Measurements from ENCODE around the gene SPEG.

DNA sequence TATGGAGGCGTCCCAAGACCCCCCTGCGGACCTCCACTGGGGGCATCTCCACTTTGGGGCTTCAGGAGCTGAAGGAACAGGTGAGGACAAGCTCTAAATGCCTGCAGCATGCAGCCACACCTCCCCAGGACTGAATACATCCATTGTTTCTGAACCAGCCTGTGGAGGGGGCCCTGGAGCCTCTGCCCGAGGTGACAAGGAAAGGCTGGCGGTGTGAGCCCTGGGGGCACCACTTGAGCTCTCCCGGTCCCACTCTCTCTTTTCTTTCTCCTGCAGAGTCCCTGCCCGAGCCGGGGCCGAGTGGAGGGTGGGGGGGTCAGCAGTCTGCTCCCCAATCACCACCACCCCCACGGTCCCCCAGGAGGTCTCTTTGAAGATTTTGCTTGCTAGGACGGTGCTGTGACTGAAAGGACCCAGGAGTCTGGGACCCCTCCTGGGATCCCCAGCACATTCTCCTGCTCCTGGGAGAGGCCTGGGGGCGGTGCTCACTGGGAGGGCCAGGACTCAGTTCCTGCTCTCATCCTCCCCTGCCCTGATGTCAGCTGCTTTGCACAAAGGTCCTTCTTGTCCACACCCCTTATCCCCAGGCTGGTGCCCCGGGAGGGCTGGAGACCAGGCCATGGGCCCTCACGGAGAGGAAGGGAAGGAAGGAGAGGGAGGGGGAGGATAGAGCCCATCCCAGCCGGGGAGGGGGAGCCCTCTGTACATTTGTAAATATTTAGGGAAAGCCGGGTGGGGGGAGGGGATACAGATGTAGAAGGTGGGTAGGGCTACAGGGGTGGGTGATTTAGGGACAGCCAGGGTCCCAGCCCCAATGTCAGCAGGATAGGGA, 103.2 kb downstream of the SPEG start:
- TF ChIP-seq GATA3 (IDR thresholded peaks at IDR 0.05; ENCODE audit: low read depth, low read length) (no peak), GATA2 (IDR thresholded peaks at IDR 0.05; ENCODE audit: low read depth, low read length) (no peak)
